A549 (cell line): ENCODE data around the gene STAT1. TPM values are rescaled to one million over a fixed set of nuclear protein-coding genes. Genes with fewer than 3 reads are reported as not detected.

Source experiments
- ATAC-seq, 2 experiments: fragments of 200-7000 bp in 1 of 2; fragments of >200 bp in 1 of 2; cut with Nextera tagmentation in 1 of 2; cut with Tn5 transposase in 1 of 2; 3 replicates each; pipeline versions ENCODE4 v1.8.0 to v1.9.1; 2018 to 2020; ENCODE audit warnings: mild to moderate bottlenecking in 1 of 2, moderate library complexity in 1 of 2
- CTCF ChIA-PET: fragments of 300-600 bp; sonication (Branson Sonifier 250); formaldehyde crosslinking; extraction: SDS; loops from one replicate; lab custom pipeline; 2021; ENCODE audit warnings: antibody characterized with exemption, inconsistent platforms; lab: Yijun Ruan, JAX
- POLR2A ChIA-PET: fragments of 350-600 bp; formaldehyde crosslinking; extraction: SDS; loops from one replicate; lab custom pipeline; 2021; ENCODE audit warnings: antibody characterized with exemption, inconsistent platforms; lab: Yijun Ruan, JAX
- DNase-seq, 2 experiments: peaks; one replicate each; pipeline versions ENCODE4 v3.0.0 to v3.0.0-alpha.2; 2011 to 2016; ENCODE audit warnings: low read depth in 1 of 2, low spot score in 1 of 2
- FAIRE-seq: peaks from 2 replicates; lab custom pipeline; 2011; peaks lifted over from hg19 to GRCh38; lab: Jason Lieb, UNC
- H3K27ac ChIP-seq, 2 experiments: fragments of >200 bp; sonication (Bioruptor Twin); formaldehyde crosslinking; 3 replicates each; pipeline ENCODE4 v1.5.1; 2016 to 2017
- H3K4me1 ChIP-seq: fragments of >200 bp; sonication (Bioruptor Twin); formaldehyde crosslinking; 3 replicates; pipeline ENCODE4 v1.6.1; 2016
- H3K4me2 ChIP-seq: fragments of >200 bp; sonication (Bioruptor Twin); formaldehyde crosslinking; 3 replicates; pipeline ENCODE4 v1.6.1; 2016
- H3K4me3 ChIP-seq: fragments of >200 bp; sonication (Bioruptor Twin); formaldehyde crosslinking; 3 replicates; pipeline ENCODE4 v1.5.1; 2016
- H3K9me3 ChIP-seq: fragments of >200 bp; sonication (Bioruptor Twin); formaldehyde crosslinking; 3 replicates; pipeline ENCODE4 v1.6.1; 2016
- ATOH8 ChIP-seq: fragments of 250-450 bp; sonication (Bioruptor Pico); IDR thresholded peaks from 2 replicates; pipeline ENCODE4 v1.5.0; 2020; ENCODE audit warnings: low read depth, mild to moderate bottlenecking, moderate library complexity
- CHD4 ChIP-seq: fragments of 200-600 bp; sonication (generic); IDR thresholded peaks from 2 replicates; pipeline ENCODE4 v1.6.1; 2016; ENCODE audit warnings: antibody characterized with exemption, mild to moderate bottlenecking, borderline replicate concordance
- EHF ChIP-seq: fragments of 250-450 bp; sonication (Bioruptor Pico); IDR thresholded peaks from 2 replicates; pipeline ENCODE4 v1.5.0; 2020; ENCODE audit warnings: mild to moderate bottlenecking
- ESRRA ChIP-seq: fragments of 150-350 bp; IDR thresholded peaks from 2 replicates; pipeline ENCODE4 v1.6.1; 2014; ENCODE audit warnings: mild to moderate bottlenecking, low read length, borderline replicate concordance
- FOSB ChIP-seq: fragments of 250-450 bp; sonication (Bioruptor Pico); IDR thresholded peaks from 2 replicates; pipeline ENCODE4 v1.5.0; 2020; ENCODE audit warnings: mild to moderate bottlenecking, moderate library complexity
- FOSL2 ChIP-seq, 2 experiments: fragments of 450-650 bp in 1 of 2; fragments of >200 bp in 1 of 2; sonication (Bioruptor Twin) in 1 of 2; formaldehyde crosslinking; IDR thresholded peaks; 2 replicates each; pipeline versions ENCODE4 v1.5.0 to v1.6.1; 2016 to 2020; ENCODE audit warnings: mild to moderate bottlenecking in 1 of 2, moderate library complexity in 1 of 2
- GATA3 ChIP-seq: IDR thresholded peaks from 2 replicates; pipeline ENCODE4 v1.6.1; 2012; ENCODE audit warnings: borderline replicate concordance
- HES2 ChIP-seq: fragments of >200 bp; sonication (Bioruptor Twin); formaldehyde crosslinking; IDR thresholded peaks from 2 replicates; pipeline ENCODE4 v1.6.1; 2016
- HEYL ChIP-seq: fragments of 250-450 bp; sonication (Bioruptor Pico); IDR thresholded peaks from 2 replicates; pipeline ENCODE4 v1.8.0; 2021; ENCODE audit warnings: mild to moderate bottlenecking, moderate library complexity
- HOXB5 ChIP-seq: fragments of 250-450 bp; sonication (Bioruptor Pico); IDR thresholded peaks from 2 replicates; pipeline ENCODE4 v1.5.0; 2020; ENCODE audit warnings: mild to moderate bottlenecking, moderate library complexity
- JUN ChIP-seq, 2 experiments: fragments of >200 bp; sonication (Bioruptor Twin); formaldehyde crosslinking; IDR thresholded peaks; 2 replicates in 1 of 2; 3 replicates in 1 of 2; pipeline ENCODE4 v1.6.1; 2016 to 2017
- MAFK ChIP-seq: fragments of 450-650 bp; IDR thresholded peaks from 2 replicates; pipeline ENCODE4 v1.6.1; 2014; ENCODE audit not compliant: partially characterized antibody
- MAZ ChIP-seq: fragments of 150-350 bp; IDR thresholded peaks from 2 replicates; pipeline ENCODE4 v1.6.1; 2014; ENCODE audit warnings: antibody characterized with exemption, low read depth, low read length, borderline replicate concordance
- WGBS: methylation state at CpG from one replicate; pipeline ENCODE4 v1.1.6; 2017; ENCODE audit errors: missing lambda C conversion rate; 5-methylcytosine and 5-hydroxymethylcytosine counted together
- polyA plus RNA-seq, 4 experiments: library from polyadenylated mRNA; depleted of rRNA in 3 of 4; stranded (reverse); fragments of >200 nt; fragmentation: RNase III in 1 of 4; extraction: RNeasy Plus Mini Kit Qiagen cat#74134 plus additional on column Dnase treatment in 1 of 4; gene quantifications; 2 replicates in 3 of 4; 3 replicates in 1 of 4; pipeline ENCODE4 v1.2.3, GENCODE V29; 2011 to 2017
- TF ChIP-seq, protein P1 (sequence below): fragments of 250-450 bp; sonication (Bioruptor Pico); IDR thresholded peaks from 2 replicates; pipeline ENCODE4 v1.5.0; 2021; ENCODE audit warnings: mild to moderate bottlenecking, moderate library complexity, borderline replicate concordance

STAT1 gene
- polyA plus RNA-seq, 2 of the 4 experiments (the other 2 are of a cell fraction), result 105 to 182 TPM

DNA sequence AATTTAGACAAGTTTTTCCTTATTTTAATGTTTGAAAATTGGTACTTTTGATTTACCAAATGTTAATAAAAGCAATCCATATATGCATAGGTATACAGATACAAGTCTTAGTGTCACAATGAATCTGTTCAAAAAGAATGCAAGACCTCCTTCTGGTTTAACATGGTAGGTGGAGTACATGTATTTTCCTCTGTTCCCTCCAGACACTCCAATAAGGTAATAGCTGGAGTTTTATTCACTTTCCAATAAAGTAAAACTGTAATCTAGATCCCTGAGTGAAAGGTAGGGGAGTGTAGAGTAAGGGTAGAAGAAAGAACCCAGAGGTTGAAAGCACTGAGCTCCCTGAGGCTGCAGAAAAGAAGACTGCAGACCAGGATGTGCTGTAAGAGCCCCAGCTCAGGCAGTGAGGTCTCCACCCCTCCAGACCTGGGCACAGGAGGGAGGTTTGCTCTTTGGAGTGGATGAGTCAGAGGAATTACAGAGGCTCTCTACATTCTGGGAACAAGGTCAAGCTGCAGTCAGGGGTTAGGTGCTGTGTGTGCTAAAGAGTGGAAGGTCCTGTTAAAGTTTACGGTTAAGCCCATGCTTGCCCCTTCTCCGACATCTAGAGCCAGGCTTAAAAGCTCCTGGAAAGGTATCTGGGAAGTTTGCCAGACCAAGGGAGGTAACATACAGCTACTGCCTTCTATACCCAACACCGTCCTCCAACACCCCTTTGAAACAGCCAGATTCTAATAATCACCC, 27.6 kb upstream of the STAT1 start (continued):
- TF ChIP-seq HEYL, result no peak
- peak; percentile 32; the same call in 1 of the 2 replicates for TF ChIP-seq HES2
- peak; percentile 67 to 94 for TF ChIP-seq JUN (IDR thresholded peaks at IDR 0.05)
- no peak for TF ChIP-seq EHF (CRISPR knock-in tag)
- TF ChIP-seq ESRRA, result peak; percentile 61
- TF ChIP-seq MAZ, result no peak
- TF ChIP-seq ATOH8 (CRISPR knock-in tag), result no peak

- 91% methylated on average over 1 of the region's 1 CpG for WGBS
- no peak for TF ChIP-seq MAFK
- TF ChIP-seq, all 56 proteins: peak for 0
- peak overlapping the region; percentile 73 to 92 for H3K27ac ChIP-seq
- POLR2A ChIA-PET, result interaction anchor here (1.2 kb wide), 1 partner anchor 19 kb away, joined by 5 read pairs; no protein-coding TSS in a partner anchor
- ATAC-seq, result no peak
- no peak for FAIRE-seq
- CTCF ChIA-PET, result interaction anchor here (1.0 to 5.4 kb wide), 4 partner anchors 11 to 22 kb away, joined by 3 to 37 read pairs (median 6); no protein-coding TSS in a partner anchor
- H3K4me2 ChIP-seq, result no peak overlapping the region
- H3K4me1 ChIP-seq, result peaks cover 56% of the 10 kb centered on the region
- no peak for DNase-seq
- no peak overlapping the region for H3K4me3 ChIP-seq
- H3K9me3 ChIP-seq, result peaks cover 22% of the 10 kb centered on the region
Measured at GRCh38 chr2:191039616-191040015, 25.6 kb upstream of the STAT1 start.

DNA sequence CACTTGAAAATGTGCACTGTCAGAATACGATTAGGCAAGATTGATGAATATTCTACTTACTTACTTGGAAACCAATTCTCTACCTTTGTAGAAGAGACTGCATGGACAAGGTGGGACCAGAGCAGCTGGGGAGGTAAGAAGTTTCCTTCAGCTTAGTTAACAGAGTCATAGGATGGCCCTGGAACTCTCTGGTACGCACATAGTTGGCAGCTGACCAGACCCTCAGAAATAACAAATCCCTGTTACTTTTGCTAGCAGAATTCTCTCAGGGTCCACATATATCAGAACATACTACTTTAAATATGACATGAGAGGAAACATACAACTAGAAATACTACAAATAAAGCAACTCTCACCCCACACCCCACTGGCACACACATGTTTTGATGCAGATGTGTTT, 24.8 kb upstream of the STAT1 start:
- ChIA-PET POLR2A (no interaction called here), CTCF (interaction anchor here (1.1 to 5.4 kb wide), 4 partner anchors 10 to 18 kb away, joined by 3 to 37 read pairs (median 8); no protein-coding TSS in a partner anchor)
- Histone ChIP-seq H3K4me2 (peak overlapping the region; percentile 29), H3K27ac (peak overlapping the region; percentile 73 to 92), H3K9me3 (peaks cover 13% of the 10 kb centered on the region; the same call in 2 of the 3 replicates)
- no peak for FAIRE-seq
- WGBS, result 92% methylated on average over 2 of the region's 2 CpGs
- no peak for ATAC-seq
- no peak for DNase-seq
- TF ChIP-seq, protein P1, sequence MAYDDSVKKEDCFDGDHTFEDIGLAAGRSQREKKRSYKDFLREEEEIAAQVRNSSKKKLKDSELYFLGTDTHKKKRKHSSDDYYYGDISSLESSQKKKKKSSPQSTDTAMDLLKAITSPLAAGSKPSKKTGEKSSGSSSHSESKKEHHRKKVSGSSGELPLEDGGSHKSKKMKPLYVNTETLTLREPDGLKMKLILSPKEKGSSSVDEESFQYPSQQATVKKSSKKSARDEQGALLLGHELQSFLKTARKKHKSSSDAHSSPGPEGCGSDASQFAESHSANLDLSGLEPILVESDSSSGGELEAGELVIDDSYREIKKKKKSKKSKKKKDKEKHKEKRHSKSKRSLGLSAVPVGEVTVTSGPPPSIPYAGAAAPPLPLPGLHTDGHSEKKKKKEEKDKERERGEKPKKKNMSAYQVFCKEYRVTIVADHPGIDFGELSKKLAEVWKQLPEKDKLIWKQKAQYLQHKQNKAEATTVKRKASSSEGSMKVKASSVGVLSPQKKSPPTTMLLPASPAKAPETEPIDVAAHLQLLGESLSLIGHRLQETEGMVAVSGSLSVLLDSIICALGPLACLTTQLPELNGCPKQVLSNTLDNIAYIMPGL (CRISPR knock-in tag), result no peak
- TF ChIP-seq HOXB5 (CRISPR knock-in tag) (peak; percentile 24; the same call in 1 of the 2 replicates), CHD4 (no peak), FOSB (no peak)
- TF ChIP-seq, all 56 proteins: peak for 1
- Histone ChIP-seq H3K4me1 (peaks cover 57% of the 10 kb centered on the region), H3K4me3 (no peak overlapping the region)

GRCh38 chr2:191038241-191038725, 24.3 kb upstream of the STAT1 start:
- DNase-seq (peak in 1 of 2 experiments; percentile 68), FAIRE-seq (no peak)
- Histone ChIP-seq H3K9me3 (peaks cover 9% of the 10 kb centered on the region; the same call in 1 of the 3 replicates), H3K27ac (peak overlapping the region; percentile 73 to 92)
- TF ChIP-seq FOSL2 (IDR thresholded peaks at IDR 0.05) (no peak), FOSL2 (CRISPR knock-in tag; IDR thresholded peaks at IDR 0.05) (0 out of 2 replicates have a peak, but pooled peaks have one; percentile 17), MAFK (peak; percentile 99), GATA3 (no peak)
- TF ChIP-seq, all 56 proteins: peak for 2
- ChIA-PET POLR2A (no interaction called here), CTCF (interaction anchor here (1.1 to 5.4 kb wide), 4 partner anchors 9 to 18 kb away, joined by 3 to 37 read pairs (median 8); no protein-coding TSS in a partner anchor)
- ATAC-seq, result 0 out of 6 replicates have a peak, but pooled peaks of 1 of the 2 experiments have one; percentile 11
- H3K4me3 ChIP-seq, result no peak overlapping the region
- H3K4me2 ChIP-seq, result peak overlapping the region; percentile 29
- H3K4me1 ChIP-seq, result peaks cover 60% of the 10 kb centered on the region
- 15% methylated on average over 2 of the region's 2 CpGs for WGBS
